GOT3 (cell line): Measurements from ENCODE around the gene MTR.
"Not testable (repeated sequence)": the region's sequence is repeated elsewhere in the genome, so short reads cannot be mapped to it uniquely, and the experiment has no call there.

Experiments used
- DNase-seq: peaks from one replicate; lab custom pipeline; 2025; ENCODE audit warnings: mixed read lengths; lab: John Stamatoyannopoulos, UW

Gene MTR

DNA sequence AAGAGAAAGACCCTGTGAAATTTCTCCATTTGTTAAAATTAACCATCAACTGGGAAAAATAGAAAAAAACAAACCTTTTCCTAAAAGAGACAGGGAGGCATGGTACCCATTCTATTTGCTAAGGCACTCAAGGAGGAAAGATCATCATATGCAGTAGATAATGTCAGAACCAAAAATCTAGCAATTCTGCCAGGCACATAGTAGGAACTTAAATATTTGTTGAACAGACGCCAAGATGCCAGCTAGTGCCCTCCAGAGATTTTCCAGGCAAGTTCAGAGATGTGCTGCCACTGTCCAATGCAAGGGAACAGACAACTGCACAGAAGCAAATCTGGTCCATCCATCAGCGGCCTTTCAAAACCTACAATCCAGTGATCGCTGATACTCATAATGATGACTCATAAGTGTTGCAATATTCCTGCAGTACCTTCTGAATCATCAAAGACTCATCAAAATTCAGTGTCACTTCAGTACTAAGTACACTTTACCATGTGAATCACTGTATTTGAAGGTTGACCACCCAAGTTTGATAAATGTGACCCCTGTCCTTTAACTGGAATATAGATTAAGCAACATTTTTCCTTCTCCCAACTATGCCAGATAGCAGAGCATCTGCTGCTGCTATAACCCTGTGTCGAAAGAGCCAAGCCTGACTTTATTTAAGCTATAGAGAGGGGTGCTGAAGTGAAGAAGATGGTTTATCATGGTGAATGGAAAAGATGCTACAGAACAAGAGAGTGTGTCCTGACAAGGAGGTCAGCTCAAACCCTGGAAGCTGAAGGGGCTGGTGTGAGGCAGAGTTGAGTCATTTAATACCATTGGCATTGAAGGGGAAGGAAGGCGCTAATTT lies 110.0 kb downstream of the MTR start:
- no peak for DNase-seq

DNA sequence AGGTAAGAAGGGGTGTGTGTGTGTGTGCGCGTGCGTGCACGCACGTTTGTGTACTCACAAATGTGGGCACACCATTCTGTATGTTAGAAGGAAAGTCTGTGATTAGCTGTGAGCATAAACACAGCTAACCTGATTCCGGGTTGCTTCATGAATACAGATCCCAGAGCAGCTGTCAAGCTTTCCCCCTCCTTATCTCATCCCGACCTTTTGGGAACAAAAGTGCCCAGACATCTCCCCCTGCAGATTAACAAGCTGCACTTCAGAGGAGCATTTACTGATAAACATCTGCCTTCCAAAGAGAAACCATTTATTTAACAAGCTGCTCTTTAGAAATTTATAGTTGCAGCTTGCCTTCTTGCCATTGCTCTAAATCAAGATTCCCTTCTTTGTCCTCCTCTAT lies 112.1 kb downstream of the MTR start:
- no peak for DNase-seq

DNA sequence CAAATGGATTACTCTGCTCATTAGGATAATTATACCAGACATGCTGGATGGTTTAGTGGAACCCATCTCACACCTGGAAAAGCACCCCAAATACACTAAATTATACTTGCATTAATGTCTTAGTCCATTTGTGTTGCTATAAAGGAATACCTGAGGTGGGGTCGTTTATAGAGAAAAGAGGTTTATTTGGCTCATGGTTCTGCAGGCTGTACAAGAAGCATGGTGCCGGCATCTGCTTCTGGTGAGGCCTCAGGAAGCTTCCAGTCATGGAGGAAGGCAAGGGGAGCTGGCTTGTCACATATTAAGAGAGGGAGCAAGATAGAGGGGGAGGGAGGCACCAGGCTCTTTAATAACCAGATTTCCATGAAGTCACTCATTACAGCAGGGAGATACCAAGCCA lies 113.6 kb downstream of the MTR start:
- DNase-seq: no peak

DNA sequence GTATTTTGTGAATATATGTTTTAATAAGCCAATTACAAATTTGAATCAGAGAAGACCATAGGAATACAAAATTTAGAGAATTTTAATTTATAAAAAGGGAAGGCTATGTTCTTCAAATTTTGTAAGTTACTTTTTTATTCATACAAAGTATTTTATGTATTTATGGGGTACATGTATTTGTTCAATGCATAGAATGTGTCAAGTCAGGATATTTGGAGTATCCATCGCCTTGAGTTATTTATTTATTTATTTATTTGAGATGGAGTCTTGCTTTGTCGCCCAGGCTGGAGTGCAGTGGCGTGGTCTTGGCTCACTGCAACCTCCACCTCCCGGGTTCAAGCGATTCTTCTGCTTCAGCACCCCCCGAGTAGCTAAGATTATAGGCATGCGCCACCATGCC lies 116.0 kb downstream of the MTR start:
- not testable (repeated sequence) for DNase-seq

DNA sequence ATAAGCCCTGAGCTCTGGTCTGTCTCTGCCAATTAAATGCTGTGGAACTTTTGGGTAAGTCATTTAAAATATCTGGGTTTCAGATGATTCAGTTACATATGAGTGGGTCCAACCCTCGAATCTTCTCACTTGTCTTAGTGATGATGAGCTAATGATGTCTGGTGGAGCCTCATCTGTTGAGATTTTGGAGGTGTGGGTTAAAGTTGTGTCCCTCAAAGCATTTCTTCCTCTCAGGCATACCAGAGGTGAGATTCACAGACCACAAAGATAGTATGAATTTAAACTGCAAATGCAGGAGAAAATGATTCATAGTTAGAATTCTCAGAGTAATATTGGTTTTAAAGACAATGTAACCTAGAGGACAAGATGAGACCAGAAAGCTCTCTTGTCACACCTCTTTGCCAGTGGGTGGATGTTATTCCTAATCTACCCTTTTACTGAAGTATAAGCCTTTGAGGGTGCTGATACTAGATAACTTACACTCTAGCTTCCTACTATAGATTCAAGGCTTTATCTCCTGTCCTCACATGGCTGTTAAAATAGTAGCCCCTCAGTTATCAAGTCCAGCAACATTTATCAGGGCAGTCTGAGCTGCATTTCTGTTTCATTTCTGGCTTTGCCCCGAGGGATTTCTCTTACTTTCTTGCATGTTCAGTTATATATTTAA lies 118.4 kb downstream of the MTR start:
- no peak for DNase-seq

DNA sequence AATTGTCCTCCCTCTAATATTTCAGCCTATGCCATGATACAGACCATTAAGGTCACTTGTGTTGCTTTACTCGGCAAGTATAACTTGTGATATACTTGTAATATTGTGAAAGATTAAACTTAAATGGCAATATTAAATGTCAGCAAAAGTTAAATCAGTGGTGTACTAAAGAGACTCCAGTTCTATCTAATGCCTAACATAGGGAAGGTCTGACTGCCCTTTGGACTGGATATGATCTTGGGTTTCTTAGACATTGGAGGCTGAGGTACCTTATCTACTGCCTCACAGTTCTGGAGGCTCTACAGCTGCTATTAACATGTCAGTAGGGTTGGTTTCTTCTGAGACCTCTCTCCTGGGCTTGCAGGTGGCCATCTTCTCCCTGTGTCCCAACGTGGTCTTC lies 119.3 kb downstream of the MTR start:
- DNase-seq: no peak

DNA sequence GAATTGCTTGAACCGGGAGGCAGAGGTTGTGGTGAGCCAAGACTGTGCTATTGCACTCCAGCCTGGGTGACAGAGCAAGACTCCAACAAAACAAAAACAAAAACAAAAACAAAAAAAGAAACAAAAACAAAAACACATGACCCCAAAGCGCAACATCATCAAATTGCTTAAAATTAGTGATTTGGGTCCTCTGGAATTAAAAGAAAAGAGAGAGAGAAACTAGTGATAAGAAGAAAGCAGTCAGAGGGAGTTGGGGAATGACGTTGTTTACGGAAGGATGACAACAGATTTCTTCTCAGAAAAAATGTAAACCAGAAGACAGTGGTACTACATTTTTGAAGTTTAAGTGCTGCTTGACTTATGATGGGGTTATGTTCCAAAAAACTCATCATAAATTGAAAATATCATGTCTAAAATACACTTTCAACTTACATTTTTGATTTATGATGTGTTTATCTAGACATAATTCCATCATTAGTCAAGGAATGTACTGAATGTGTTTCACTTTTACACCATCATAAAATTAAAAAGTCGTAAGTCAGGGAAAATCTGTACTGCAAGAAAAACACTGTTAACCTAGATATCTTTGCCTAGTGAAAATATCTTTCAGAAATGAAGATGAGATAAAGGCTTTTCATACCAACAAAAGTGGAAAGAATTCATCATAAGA lies 121.2 kb downstream of the MTR start:
- DNase-seq: no peak

DNA sequence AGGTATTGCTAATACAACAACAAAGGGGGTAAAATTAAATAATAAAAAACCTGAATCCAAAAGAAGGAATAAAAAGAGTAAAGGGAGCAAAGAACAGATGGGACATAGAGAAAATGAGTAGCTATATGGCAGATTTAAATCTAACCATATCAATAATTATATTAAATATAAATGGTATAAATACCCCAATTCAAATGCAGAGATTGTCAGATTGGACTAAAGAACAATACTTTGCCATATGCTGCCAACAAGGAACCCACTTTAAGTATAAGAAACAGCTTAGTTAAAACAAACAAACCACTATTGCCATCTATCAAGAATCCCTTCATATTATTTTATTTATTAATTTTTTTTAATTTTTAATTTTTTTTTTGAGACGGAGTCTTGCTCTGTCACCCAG lies 122.4 kb downstream of the MTR start:
- DNase-seq: no peak

DNA sequence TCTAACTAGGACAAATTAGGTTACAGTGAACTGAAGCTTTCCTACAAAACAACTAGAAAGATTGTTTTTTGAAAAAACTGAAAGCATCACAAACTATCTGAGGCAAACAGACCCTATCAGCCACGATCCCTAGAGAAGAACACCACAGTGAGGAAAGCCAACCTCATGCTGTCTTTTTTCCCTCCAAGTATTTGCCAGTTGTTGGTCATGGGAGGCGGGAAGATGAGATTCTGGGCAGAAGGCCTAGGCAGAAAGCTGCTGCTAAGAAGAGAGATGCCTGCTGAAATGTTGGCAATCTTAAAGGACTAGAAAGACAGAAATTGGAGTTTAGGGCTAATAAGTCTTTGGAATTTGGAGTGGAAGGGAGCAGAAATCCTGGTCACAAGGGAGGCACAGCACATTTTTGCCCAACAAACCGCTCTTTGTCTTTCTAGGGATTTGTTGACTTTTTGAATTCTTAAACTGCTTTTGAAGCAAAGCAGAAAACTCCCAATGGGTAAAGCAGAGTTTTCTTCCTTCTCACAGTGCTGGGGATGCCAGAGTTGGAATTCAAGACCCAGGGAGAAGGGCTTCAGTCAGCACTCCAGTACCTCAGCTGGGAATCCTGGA lies 125.3 kb downstream of the MTR start:
- DNase-seq: no peak

DNA sequence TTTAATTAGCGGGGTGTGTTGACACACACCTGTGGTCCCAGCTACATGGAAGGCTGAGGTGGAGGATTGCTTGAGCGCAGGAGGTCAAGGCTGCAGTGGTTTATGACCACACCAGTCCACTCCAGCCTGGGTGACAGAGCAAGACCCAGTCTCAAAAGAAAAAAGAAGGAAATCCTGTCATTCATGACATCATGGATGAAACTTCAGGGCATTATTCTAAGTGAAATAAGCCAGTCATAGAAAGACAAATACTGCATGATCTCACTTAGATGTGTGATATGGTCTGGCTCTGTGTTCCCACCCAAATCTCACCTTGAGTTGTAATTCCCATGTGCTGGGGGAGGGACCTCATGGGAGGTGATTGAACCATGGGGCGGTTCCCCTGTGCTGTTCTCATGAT lies 126.5 kb downstream of the MTR start:
- no peak for DNase-seq

DNA sequence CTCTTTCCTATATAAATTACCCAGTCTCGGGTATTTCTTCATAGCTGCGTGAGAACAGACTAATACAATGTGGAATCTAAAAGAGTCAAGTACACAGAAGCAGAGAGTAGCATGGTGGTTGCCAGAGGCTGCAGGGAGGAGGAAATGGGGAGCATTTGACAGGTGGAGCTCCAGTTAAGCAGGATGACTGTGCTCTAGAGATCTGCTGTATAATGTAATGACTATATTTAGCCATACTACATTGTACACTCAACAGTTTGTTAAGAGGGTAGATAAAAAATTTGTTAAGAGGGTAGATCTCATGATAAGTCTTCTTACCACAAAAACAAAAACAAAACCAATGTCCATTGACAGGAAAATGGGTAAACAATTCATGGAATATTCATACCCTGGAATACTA lies 127.1 kb downstream of the MTR start:
- DNase-seq: no peak

DNA sequence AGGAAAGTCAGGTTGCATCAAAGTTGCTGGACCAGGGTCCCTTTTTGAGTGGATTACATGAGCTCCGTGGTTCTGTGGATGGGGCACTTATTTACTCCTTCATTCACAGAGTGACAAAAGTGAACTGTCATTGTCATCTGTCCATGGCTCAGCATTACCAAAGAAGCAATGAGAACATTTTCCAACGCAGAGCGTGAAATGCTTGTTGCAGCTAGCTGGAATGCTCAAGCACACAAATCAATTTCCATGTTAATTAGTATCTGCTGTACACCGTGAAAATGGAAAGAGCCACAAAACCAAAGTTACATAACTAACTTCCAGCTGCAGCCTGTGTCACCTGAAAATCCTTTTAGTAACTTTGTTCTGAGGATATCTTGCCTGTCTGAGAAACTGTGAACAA lies 130.3 kb downstream of the MTR start:
- no peak for DNase-seq

DNA sequence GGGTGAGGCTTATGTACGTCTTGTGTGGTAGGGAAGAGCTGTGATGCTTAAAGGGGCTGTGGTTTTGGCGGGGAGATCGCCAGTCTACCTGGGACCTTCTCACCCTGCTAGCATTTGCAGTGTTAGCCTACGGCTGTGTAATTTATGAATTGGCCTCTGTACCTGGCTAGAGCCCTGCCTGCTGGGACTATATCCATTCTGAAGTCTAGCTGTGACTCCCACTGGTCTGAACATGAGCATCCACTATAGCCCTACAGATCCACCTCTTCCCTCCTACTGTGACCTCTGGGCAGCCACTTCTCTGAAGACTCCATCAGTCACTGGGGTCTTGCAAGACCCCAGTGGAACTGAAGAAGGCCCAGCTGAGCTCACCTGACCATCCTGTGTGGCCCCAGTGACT lies 135.4 kb downstream of the MTR start:
- DNase-seq: no peak

DNA sequence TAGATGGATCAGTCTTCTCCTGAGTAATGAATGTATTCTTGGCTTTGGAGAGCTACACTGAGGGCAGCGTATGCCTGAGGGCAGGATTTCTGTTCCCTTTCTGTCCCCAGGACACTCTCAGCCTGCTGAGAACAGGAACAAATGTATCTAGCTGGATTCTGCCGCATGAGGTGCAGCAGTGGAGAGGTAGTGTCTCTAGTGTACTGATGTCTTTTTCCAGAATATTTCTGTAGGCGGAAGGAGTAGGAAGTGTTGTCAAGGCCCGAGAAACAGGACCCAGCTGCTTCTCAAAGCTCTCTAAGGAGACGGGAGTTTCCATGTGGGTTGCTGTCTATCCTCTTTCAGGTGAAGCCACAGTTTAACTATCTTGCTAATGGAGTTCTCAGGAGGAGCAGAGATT lies 143.7 kb downstream of the MTR start:
- DNase-seq: no peak

DNA sequence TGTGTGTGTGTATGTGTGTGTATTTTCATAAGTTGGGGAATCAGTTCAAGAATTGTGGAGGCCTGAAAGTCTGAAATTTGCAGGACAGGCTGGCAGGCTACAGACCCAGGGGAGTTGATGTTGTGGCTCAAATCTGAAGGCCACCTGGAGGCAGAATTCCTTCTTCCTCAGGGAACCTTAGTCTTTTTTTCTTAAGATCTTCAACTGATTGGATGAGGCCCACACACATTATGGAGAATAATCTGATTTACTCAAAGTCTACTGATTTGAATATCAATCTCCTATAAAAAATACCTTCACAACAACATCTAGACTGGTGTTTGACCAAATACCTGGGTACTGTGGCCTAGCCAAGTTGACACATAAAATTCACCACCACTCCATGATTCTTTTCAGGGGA lies 147.3 kb downstream of the MTR start:
- no peak for DNase-seq

DNA sequence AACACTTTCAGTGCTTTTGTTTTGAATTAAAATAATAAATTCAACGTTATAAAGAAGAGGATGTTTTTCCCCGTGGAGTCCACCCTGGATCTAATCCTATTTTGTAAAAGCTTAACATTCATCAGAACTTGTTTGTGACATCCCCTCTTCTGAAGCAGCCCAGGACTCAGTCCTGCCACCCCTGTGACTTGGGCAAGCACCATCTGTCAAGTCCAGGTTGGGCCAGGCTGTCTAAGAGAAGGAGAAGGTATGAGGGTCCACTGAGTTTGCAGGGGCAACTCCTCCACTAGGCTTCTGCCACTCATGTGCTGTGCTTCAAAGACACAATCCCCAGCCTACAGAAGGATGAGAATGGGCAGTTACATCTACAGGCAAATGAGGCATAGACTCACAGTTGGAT lies 149.5 kb downstream of the MTR start:
- DNase-seq: no peak

DNA sequence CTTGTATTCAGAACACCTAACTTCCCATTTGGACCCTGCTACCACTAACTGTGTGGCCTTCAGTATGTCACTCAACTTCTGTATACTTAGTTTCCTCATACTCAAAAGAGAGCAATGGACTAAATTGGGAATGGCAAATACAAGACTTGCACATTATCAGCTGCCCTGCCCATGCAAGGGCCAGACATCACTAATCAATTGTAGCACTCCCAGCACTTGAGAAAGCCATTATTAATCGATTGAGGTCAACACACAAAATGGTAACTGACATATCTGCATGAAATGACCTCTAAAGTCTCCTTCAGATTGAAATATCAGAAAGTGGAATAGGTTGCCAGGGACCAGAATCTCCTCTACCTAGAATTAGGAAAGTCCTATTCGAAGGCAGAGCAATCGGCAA lies 149.9 kb downstream of the MTR start:
- DNase-seq: no peak

DNA sequence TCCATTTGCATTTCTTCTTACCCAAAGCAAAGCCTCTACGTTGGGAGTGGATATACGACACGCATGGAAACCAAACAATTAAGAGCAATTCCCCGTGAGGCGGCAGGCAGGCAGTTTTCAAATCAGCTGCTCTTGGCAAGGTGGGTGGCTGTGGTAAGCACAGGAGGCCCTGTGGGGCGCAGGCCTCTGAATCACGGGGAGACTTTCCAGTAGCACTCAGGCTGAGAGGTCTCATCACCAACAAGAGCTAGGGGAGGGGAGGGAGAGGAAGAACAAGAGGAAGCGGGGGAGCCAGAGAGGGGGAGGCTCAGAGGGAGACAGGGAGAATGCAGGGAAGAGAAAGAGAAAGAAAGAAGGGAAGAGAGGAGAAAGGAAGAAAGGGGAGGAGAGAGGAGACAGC lies 152.7 kb downstream of the MTR start:
- no peak for DNase-seq

DNA sequence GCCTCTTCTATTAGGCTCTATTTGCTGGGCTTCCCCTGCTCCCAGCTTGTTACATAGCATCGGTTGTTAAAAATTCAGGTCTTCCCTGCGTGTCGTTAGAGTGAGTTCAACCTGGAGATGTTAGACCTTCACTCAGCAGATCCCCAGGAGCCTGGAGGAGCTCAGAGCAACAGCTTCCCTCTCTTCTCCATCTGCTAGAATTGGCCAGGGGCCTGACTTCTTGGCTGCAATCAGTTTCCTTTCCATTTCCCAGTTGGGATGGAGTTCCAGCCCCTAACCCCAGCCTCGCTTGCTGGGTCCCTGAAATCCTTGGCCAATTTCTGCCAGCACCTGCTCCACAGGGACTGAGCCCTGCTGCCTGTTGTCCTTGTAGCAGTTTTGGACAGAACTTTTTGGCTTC lies 153.3 kb downstream of the MTR start:
- no peak for DNase-seq

DNA sequence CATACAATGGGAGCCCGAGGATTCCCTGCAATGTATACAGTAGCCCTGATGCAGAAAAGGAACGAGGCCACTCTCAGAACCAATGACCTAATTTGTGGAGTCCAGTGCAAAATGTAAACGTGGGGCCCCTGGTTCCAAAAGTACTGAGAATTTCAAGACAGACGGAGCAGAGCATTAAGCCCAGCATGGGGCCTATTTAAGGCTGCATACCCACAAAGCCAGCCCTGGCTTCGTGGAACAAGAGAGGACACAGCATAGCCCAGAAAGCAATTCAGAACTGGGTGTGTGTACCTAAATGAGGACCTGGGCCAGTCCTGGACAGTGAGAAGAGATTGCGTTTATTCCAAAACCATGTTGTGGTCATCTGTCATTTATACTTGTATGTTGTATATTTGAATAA lies 153.9 kb downstream of the MTR start:
- DNase-seq: no peak

DNA sequence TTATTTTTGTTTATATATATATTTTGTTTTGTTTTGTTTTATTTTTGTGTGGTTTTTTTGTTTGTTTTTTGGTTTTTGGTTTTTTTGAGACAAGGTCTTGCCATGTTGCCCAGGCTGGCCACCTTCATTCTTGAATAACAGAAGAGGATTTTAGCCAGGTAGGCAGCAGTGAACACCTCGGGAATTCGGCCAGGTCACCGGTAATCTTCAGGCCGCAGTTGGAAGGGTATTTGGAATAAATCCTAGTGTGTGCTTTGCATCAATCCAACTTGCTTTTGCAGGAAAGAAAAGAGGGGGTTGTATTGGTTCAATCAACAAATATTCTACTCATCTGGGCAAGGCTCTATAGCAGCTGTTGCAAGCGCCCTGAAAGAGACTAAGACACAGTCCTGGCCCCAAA lies 155.3 kb downstream of the MTR start:
- DNase-seq: no peak

DNA sequence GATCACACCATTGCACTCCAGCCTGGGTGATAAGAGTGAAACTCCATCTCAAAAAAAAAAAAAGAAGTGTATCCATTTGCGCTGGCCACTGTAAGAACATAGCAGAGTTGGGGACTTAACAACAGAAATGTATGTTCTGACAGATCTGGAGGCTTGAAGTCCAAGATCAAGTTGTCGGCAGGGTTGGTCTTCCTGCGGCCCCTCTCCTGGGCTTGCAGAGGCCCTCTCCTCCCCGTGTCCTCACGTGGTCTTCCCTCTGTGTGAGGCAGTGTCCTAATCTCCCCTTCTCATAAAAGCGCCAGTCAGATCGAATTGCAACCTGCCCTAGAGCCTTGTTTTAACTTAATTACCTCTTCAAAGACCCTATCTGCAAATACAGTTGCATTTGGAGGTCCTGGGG lies 156.6 kb downstream of the MTR start:
- DNase-seq: no peak
